ENCODE results near the gene CD164. TPM values are rescaled to one million over a fixed set of nuclear protein-coding genes. Genes with fewer than 3 reads are reported as not detected.

Gene CD164
- total and polyA plus RNA-seq, 2 of the 4 experiments (the other 2 are of a cell fraction): 146 to 150 TPM

DNA sequence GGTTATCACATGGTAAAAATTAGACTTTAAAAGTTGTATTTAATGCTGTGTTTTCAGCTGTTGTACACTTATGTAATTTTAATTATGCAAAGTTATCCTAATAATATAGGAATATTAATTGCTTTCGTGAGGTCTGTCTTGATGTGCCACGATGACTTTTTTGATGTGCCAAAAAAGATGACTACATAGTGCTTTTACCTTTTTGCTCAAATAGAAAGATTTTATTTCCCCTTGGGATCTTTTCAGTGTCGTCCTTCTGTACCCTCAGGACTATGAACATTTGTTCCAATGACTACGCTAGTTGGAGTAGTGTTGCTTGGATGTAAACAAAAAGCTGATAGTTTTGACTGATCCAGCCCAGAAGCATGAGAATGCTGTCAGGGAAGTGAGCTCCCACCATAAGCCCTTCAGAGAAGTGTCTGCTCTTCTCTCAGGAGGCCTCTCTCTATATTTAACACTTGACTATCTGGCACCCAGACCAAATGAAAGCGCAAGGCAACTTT is 1.2 kb upstream of the CD164 start (continued):
- no peak for TF ChIP-seq SMC3 (IDR thresholded peaks at IDR 0.05; ENCODE audit: low read depth, low read length)

GRCh38 chr6:109382576-109383437 is 540 bp upstream of the CD164 start:
- peaks cover 41% of the 10 kb centered on the region for H4K20me1 ChIP-seq (ENCODE audit: insufficient read depth, low read length)
- H4K8ac ChIP-seq (ENCODE audit: low read depth in 2 of 2, low read length in 2 of 2): peak overlapping the region; percentile 81 to 100
- H3K27ac ChIP-seq (ENCODE audit: insufficient read depth, low read length): peak overlapping the region; percentile 98
- H2BK15ac ChIP-seq (ENCODE audit: low read depth, low read length): peak overlapping the region; percentile 100
- H3K36me3 ChIP-seq (ENCODE audit: control insufficient read depth, insufficient read depth, low read length): 0 out of 2 replicates have a peak, but pooled peaks cover under 1% of the 10 kb centered on the region
- ATAC-seq (ENCODE audit: low read depth) (peak; percentile 81), DNase-seq (peak; percentile 92)
- peak overlapping the region; percentile 99 for H3K9ac ChIP-seq (ENCODE audit: low read depth, low read length)
- H3K4ac ChIP-seq (ENCODE audit: low read depth, low read length): peak overlapping the region; percentile 100
- CTCF ChIA-PET: interaction anchor here (0.6 to 2.4 kb wide), 4 partner anchors 13 to 1332 kb away, joined by 3 to 14 read pairs (median 4); no protein-coding TSS in a partner anchor
- H3K79me1 ChIP-seq (ENCODE audit: low read depth in 1 of 2, low read length in 2 of 2): peaks cover 8 to 23% of the 10 kb centered on the region in 2 experiments
- no TSS peak for BruUV-seq (replicated peaks)
- peak overlapping the region; percentile 100 for H3K56ac ChIP-seq (ENCODE audit: extremely low read depth, insufficient read depth, low read length)
- in situ Hi-C loops (cut with MboI; ENCODE audit: low sequenced_read_pairs) (loop anchor here (25.0 kb wide), 2 partner anchors 196 to 846 kb away; no protein-coding TSS in a partner anchor), dilution Hi-C loops (cut with HindIII; ENCODE audit: low sequenced_read_pairs, unreplicated experiment) (no loop called here), intact Hi-C loops (cut with micrococcal nuclease) (loop anchor here (1.0 to 10.0 kb wide), 7 partner anchors 57 to 826 kb away; partner anchors contain the start of genes AK9, CEP57L1, FIG4 and PPIL6)
- H3K23ac ChIP-seq (ENCODE audit: low read depth, low read length): peak overlapping the region; percentile 100
- peaks cover 6% of the 10 kb centered on the region for H3K27me3 ChIP-seq (ENCODE audit: control insufficient read depth, insufficient read depth, low read length)
- H3K9me3 ChIP-seq (ENCODE audit: control insufficient read depth, insufficient read depth, low read length): no peaks in the 10 kb centered on the region
- H3K4me2 ChIP-seq (ENCODE audit: low read depth, low read length): peak overlapping the region; percentile 91
- 0% methylated on average over 12 of the region's 42 CpGs; no CpG with 5 or more reads in 1 of the 2 experiments for WGBS, 2 experiments (ENCODE audit: extremely low coverage in 2 of 2, insufficient read length in 1 of 2)
- peak overlapping the region; percentile 99 for H2AFZ ChIP-seq (replicated peaks; ENCODE audit: low read length, poor library complexity)
- peak overlapping the region; percentile 100 for H3K14ac ChIP-seq (replicated peaks; ENCODE audit: low read depth, low read length)
- H3K4me1 ChIP-seq (ENCODE audit: control insufficient read depth, insufficient read depth, low read length): no peaks in the 10 kb centered on the region
- peak overlapping the region; percentile 100 for H4K91ac ChIP-seq (ENCODE audit: insufficient read depth, low read depth, low read length)
- peak overlapping the region; percentile 98 for H4K5ac ChIP-seq (ENCODE audit: low read depth, low read length)
- H3K9me1 ChIP-seq (ENCODE audit: insufficient read depth, low read length): no peaks in the 10 kb centered on the region; the same call in 1 of the 2 replicates
- H2BK20ac ChIP-seq (ENCODE audit: low read depth, low read length): peak overlapping the region; percentile 100
- H2AK9ac ChIP-seq (replicated peaks; ENCODE audit: low read depth, low read length, poor library complexity): peak overlapping the region; percentile 97
- H2AK5ac ChIP-seq (ENCODE audit: low read depth, low read length): no peak overlapping the region
- peak overlapping the region; percentile 99 for H3K18ac ChIP-seq (ENCODE audit: low read depth, low read length)
- POLR2A ChIA-PET (ENCODE audit: unreplicated experiment): no interaction called here
- peak overlapping the region; percentile 99 for H2BK5ac ChIP-seq (ENCODE audit: low read depth, low read length, poor library complexity, severe bottlenecking)
- peak overlapping the region; percentile 64 for H3K4me3 ChIP-seq (ENCODE audit: insufficient read depth, low read depth, low read length)
- peak overlapping the region; percentile 100 for H2BK120ac ChIP-seq (ENCODE audit: low read depth, low read length)
- peak; percentile 99 for TF ChIP-seq BHLHE40 (IDR thresholded peaks at IDR 0.05; ENCODE audit: low read depth, low read length)
- peak; percentile 47; the same call in 1 of the 2 replicates for TF ChIP-seq POLR2A (IDR thresholded peaks at IDR 0.05; ENCODE audit: low read depth, low read length)
- TF ChIP-seq MAZ (IDR thresholded peaks at IDR 0.05; ENCODE audit: borderline replicate concordance, low read depth, low read length): peak; percentile 26; the same call in 1 of the 2 replicates
- TF ChIP-seq RFX5 (IDR thresholded peaks at IDR 0.05; ENCODE audit: low read depth, low read length): no peak
- TF ChIP-seq CEBPB (IDR thresholded peaks at IDR 0.05; ENCODE audit: low read depth, low read length): no peak
- TF ChIP-seq RAD21 (IDR thresholded peaks at IDR 0.05; ENCODE audit: low read length): peak; percentile 43
- peak; percentile 54 for TF ChIP-seq RCOR1 (IDR thresholded peaks at IDR 0.05; ENCODE audit: insufficient replicate concordance, low read length)
- TF ChIP-seq CHD1 (IDR thresholded peaks at IDR 0.05; ENCODE audit: low read depth, low read length): peak; percentile 99; the same call in 1 of the 2 replicates
- no peak for TF ChIP-seq FOS (IDR thresholded peaks at IDR 0.05; ENCODE audit: low read depth, low read length)
- TF ChIP-seq, protein P1, sequence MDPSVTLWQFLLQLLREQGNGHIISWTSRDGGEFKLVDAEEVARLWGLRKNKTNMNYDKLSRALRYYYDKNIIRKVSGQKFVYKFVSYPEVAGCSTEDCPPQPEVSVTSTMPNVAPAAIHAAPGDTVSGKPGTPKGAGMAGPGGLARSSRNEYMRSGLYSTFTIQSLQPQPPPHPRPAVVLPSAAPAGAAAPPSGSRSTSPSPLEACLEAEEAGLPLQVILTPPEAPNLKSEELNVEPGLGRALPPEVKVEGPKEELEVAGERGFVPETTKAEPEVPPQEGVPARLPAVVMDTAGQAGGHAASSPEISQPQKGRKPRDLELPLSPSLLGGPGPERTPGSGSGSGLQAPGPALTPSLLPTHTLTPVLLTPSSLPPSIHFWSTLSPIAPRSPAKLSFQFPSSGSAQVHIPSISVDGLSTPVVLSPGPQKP (IDR thresholded peaks at IDR 0.05; ENCODE audit: borderline replicate concordance, low read depth, low read length): no peak
- no peak for TF ChIP-seq MAFK (IDR thresholded peaks at IDR 0.05; ENCODE audit: low read depth, low read length)
- no peak for TF ChIP-seq NFE2L2 (IDR thresholded peaks at IDR 0.05; ENCODE audit: low read depth, low read length)
- TF ChIP-seq SMC3 (IDR thresholded peaks at IDR 0.05; ENCODE audit: low read depth, low read length): no peak
